HepG2 (cell line): Measurements from ENCODE around the gene KIAA0232.
A peak's percentile ranks its signal among the peaks of the same experiment; 100 is the strongest.

Experiments used
- ARNT ChIP-seq: fragments of 450-650 bp; IDR thresholded peaks from 2 replicates; pipeline ENCODE4 v1.6.1; 2017
- BCL3 ChIP-seq: sonication (generic); formaldehyde crosslinking; IDR thresholded peaks from 2 replicates; pipeline ENCODE4 v1.5.1; 2020; ENCODE audit warnings: mild to moderate bottlenecking, missing genetic modification reagents, moderate library complexity
- FOXA1 ChIP-seq, 2 experiments: fragments of 450-650 bp in 1 of 2; sonication (generic) in 1 of 2; formaldehyde crosslinking in 1 of 2; IDR thresholded peaks; 2 replicates each; pipeline versions ENCODE4 v1.4.0 to v1.6.1; 2016 to 2020; ENCODE audit warnings: missing genetic modification reagents in 1 of 2
- PHF8 ChIP-seq: sonication (generic); formaldehyde crosslinking; IDR thresholded peaks from 2 replicates; pipeline ENCODE4 v1.5.0; 2020; ENCODE audit warnings: missing genetic modification reagents
- RFX5 ChIP-seq: IDR thresholded peaks from 2 replicates; pipeline ENCODE4 v1.6.1; 2011; ENCODE audit warnings: low read depth, low read length, improper control_type of control experiment
- SP140L ChIP-seq: sonication (generic); formaldehyde crosslinking; IDR thresholded peaks from 2 replicates; pipeline ENCODE4 v1.4.0; 2020; ENCODE audit warnings: missing genetic modification reagents, borderline replicate concordance
- ZNF670 ChIP-seq: sonication (generic); formaldehyde crosslinking; IDR thresholded peaks from 2 replicates; pipeline ENCODE4 v1.8.0; 2022; ENCODE audit warnings: mild to moderate bottlenecking, missing genetic modification reagents, borderline replicate concordance

DNA sequence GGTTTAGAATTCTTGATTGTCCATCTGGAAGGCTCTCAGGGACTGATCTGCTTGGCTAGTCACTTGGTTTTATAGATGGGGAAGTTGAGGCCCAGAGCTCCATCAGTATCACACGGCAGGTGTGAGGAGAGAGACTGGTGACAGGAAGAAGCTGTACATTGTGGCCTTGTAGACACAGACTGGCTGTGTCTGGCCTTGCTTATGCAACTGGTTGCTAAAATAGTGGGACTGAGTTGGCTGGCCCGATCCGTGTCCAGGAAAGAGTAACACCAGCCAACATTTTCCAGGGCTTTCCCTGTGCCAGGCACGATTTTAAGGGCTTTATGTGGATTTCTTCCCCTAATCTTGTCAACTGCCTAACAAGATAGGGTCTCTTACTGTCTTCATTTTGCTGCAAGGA is 129.9 kb downstream of the KIAA0232 start:
- no peak for TF ChIP-seq SP140L
- no peak for TF ChIP-seq ARNT
- no peak for TF ChIP-seq ZNF670 (CRISPR knock-in tag)
- no peak for TF ChIP-seq FOXA1 (IDR thresholded peaks at IDR 0.05)
- peak; percentile 38 for TF ChIP-seq FOXA1 (CRISPR knock-in tag; IDR thresholded peaks at IDR 0.05)
- no peak for TF ChIP-seq PHF8 (CRISPR knock-in tag)
- TF ChIP-seq BCL3, result no peak
- TF ChIP-seq RFX5, result no peak
